ENCODE measurements around the gene CPXM1. TPM values are rescaled to one million over a fixed set of nuclear protein-coding genes. Genes with fewer than 3 reads are reported as not detected.

The CPXM1 gene
- total and polyA plus RNA-seq, 9 of the 15 experiments (the other 6 are each of a cell fraction or from before 2014, with no cell fraction given) = 0.04 to 1.1 (median 0.37) TPM; not detected in 2

GRCh38 chr20:2817341-2817726, 16.9 kb upstream of the CPXM1 start:
- ATAC-seq (no peak), FAIRE-seq (no peak), DNase-seq (ENCODE audit: extremely low read depth in 1 of 4, low spot score in 3 of 4) (no peak)
- no peaks in the 10 kb centered on the region for H3K9me3 ChIP-seq (replicated peaks; ENCODE audit: control insufficient read depth, insufficient read depth, low read depth, low read length)
- peaks cover 14 to 37% of the 10 kb centered on the region in 2 experiments for H3K4me1 ChIP-seq (replicated peaks in 1 of 2; ENCODE audit: control insufficient read depth in 2 of 2, insufficient read depth in 2 of 2, low read length in 2 of 2)
- H4K20me1 ChIP-seq (replicated peaks; ENCODE audit: control insufficient read depth, insufficient read depth, low read length) = no peaks in the 10 kb centered on the region
- H3K9me1 ChIP-seq (ENCODE audit: control insufficient read depth, insufficient read depth, low read length) = peaks cover 3% of the 10 kb centered on the region
- ChIA-PET POLR2A (no interaction called here), CTCF (ENCODE audit: low intra/inter-chr PET ratio) (no interaction called here)
- H3K4me3 ChIP-seq = no peak overlapping the region
- WGBS (ENCODE audit: insufficient coverage, low coverage, missing lambda C conversion rate) = 60% methylated on average over 1 of the region's 2 CpGs
- no peak overlapping the region for H3K27ac ChIP-seq (ENCODE audit: extremely low read depth, low read depth, low read length)
- H3K9ac ChIP-seq (ENCODE audit: insufficient read depth in 1 of 2, low read depth in 2 of 2, low read length in 2 of 2) = no peak overlapping the region
- H3K36me3 ChIP-seq (ENCODE audit: control insufficient read depth, insufficient read depth, low read length) = no peaks in the 10 kb centered on the region
- in situ Hi-C loops (cut with MboI) = no loop called here
- H3K27me3 ChIP-seq (ENCODE audit: control insufficient read depth in 2 of 2, insufficient read depth in 2 of 2, low read length in 2 of 2) = no peaks in the 10 kb centered on the region
- H2AFZ ChIP-seq (ENCODE audit: low read depth, low read length) = no peak overlapping the region
- intact Hi-C loops (cut with micrococcal nuclease) = loop anchor here (2.0 kb wide), 1 partner anchor 35 kb away; no protein-coding TSS in a partner anchor
- no peak overlapping the region for H3K4me2 ChIP-seq (ENCODE audit: insufficient read depth, low read length)
- H3K79me2 ChIP-seq (ENCODE audit: control insufficient read depth, insufficient read depth, low read length) = no peaks in the 10 kb centered on the region
- BruUV-seq (replicated peaks) = no TSS peak
- TF ChIP-seq ZBTB9 (CRISPR knock-in tag; IDR thresholded peaks at IDR 0.05) (no peak), ZNF121 (CRISPR knock-in tag; conservative IDR thresholded peaks at IDR 0.05) (no peak), ZNF217 (CRISPR knock-in tag; IDR thresholded peaks at IDR 0.05) (no peak), ESRRA (IDR thresholded peaks at IDR 0.05; ENCODE audit: borderline replicate concordance, low read depth) (no peak), ZNF512 (tag; IDR thresholded peaks at IDR 0.05) (no peak), MECOM (CRISPR knock-in tag; IDR thresholded peaks at IDR 0.05) (no peak), DNMT1 (IDR thresholded peaks at IDR 0.05) (no peak), TAF1 (IDR thresholded peaks at IDR 0.05; ENCODE audit: control insufficient read depth, extremely low read depth, insufficient read depth, low read length, severe bottlenecking) (no peak), NCOR1 (IDR thresholded peaks at IDR 0.05) (no peak), MTF1 (CRISPR knock-in tag; IDR thresholded peaks at IDR 0.05; ENCODE audit: borderline replicate concordance) (no peak), PCBP2 (IDR thresholded peaks at IDR 0.05; ENCODE audit: low read depth, low read length, poor library complexity, severe bottlenecking) (no peak)
- TF ChIP-seq, protein P1, sequence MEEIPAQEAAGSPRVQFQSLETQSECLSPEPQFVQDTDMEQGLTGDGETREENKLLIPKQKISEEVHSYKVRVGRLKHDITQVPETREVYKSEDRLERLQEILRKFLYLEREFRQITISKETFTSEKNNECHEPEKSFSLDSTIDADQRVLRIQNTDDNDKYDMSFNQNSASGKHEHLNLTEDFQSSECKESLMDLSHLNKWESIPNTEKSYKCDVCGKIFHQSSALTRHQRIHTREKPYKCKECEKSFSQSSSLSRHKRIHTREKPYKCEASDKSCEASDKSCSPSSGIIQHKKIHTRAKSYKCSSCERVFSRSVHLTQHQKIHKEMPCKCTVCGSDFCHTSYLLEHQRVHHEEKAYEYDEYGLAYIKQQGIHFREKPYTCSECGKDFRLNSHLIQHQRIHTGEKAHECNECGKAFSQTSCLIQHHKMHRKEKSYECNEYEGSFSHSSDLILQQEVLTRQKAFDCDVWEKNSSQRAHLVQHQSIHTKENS (CRISPR knock-in tag; IDR thresholded peaks at IDR 0.05) = no peak
- TF ChIP-seq, protein P2, sequence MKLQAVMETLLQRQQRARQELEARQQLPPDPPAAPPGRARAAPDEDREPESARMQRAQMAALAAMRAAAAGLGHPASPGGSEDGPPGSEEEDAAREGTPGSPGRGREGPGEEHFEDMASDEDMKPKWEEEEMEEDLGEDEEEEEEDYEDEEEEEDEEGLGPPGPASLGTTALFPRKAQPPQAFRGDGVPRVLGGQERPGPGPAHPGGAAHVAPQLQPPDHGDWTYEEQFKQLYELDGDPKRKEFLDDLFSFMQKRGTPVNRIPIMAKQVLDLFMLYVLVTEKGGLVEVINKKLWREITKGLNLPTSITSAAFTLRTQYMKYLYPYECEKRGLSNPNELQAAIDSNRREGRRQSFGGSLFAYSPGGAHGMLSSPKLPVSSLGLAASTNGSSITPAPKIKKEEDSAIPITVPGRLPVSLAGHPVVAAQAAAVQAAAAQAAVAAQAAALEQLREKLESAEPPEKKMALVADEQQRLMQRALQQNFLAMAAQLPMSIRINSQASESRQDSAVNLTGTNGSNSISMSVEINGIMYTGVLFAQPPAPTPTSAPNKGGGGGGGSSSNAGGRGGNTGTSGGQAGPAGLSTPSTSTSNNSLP (IDR thresholded peaks at IDR 0.05; ENCODE audit: borderline replicate concordance, low read depth, low read length) = no peak
- TF ChIP-seq, protein P3, sequence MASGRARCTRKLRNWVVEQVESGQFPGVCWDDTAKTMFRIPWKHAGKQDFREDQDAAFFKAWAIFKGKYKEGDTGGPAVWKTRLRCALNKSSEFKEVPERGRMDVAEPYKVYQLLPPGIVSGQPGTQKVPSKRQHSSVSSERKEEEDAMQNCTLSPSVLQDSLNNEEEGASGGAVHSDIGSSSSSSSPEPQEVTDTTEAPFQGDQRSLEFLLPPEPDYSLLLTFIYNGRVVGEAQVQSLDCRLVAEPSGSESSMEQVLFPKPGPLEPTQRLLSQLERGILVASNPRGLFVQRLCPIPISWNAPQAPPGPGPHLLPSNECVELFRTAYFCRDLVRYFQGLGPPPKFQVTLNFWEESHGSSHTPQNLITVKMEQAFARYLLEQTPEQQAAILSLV (tag; IDR thresholded peaks at IDR 0.05) = no peak
- TF ChIP-seq, protein P4, sequence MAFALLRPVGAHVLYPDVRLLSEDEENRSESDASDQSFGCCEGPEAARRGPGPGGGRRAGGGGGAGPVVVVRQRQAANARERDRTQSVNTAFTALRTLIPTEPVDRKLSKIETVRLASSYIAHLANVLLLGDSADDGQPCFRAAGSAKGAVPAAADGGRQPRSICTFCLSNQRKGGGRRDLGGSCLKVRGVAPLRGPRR (CRISPR knock-in tag; IDR thresholded peaks at IDR 0.05) = no peak

Measured in K562 (cell line).